H9 (cell line): ENCODE data around the gene GDF15. TPM values are rescaled to one million over a fixed set of nuclear protein-coding genes. Genes with fewer than 3 reads are reported as not detected.

ENCODE experiments used
- DNase-seq: peaks from one replicate; pipeline ENCODE4 v3.0.0-alpha.2; 2017
- H2AFZ ChIP-seq: one replicate; pipeline ENCODE4 v1.6.1; 2013; ENCODE audit warnings: mild to moderate bottlenecking, low read length, control low read depth, moderate library complexity
- H2AK5ac ChIP-seq: 2 replicates; pipeline ENCODE4 v1.6.1; 2013; ENCODE audit warnings: low read length, control low read depth, mixed read lengths; ENCODE audit not compliant: insufficient read length
- H2BK120ac ChIP-seq: one replicate; pipeline ENCODE4 v1.6.1; 2013; ENCODE audit warnings: low read depth, mild to moderate bottlenecking, low read length, control low read depth, inconsistent platforms; ENCODE audit not compliant: poor library complexity, severe bottlenecking
- H2BK12ac ChIP-seq: 2 replicates; pipeline ENCODE4 v1.6.1; 2013; ENCODE audit warnings: low read length, control low read depth, mixed read lengths, low read depth; ENCODE audit not compliant: insufficient read length
- H2BK15ac ChIP-seq: 2 replicates; pipeline ENCODE4 v1.6.1; 2013; ENCODE audit warnings: low read depth, low read length, control low read depth
- H2BK20ac ChIP-seq: one replicate; pipeline ENCODE4 v1.6.1; 2013; ENCODE audit warnings: low read depth, mild to moderate bottlenecking, low read length, control low read depth, inconsistent platforms; ENCODE audit not compliant: poor library complexity, severe bottlenecking
- H2BK5ac ChIP-seq: 2 replicates; pipeline ENCODE4 v1.6.1; 2013; ENCODE audit warnings: low read length, control low read depth, mixed read lengths; ENCODE audit not compliant: insufficient read length
- H3K14ac ChIP-seq: 2 replicates; pipeline ENCODE4 v1.6.1; 2013; ENCODE audit warnings: low read length, control low read depth; ENCODE audit not compliant: insufficient read depth
- H3K18ac ChIP-seq: 2 replicates; pipeline ENCODE4 v1.6.1; 2013; ENCODE audit warnings: low read depth, mild to moderate bottlenecking, mixed read lengths, low read length, control low read depth; ENCODE audit not compliant: insufficient read length
- H3K23ac ChIP-seq: 2 replicates; pipeline ENCODE4 v1.6.1; 2013; ENCODE audit warnings: low read length, control low read depth, mixed read lengths, low read depth; ENCODE audit not compliant: insufficient read length
- H3K23me2 ChIP-seq: 2 replicates; pipeline ENCODE4 v1.6.1; 2013; ENCODE audit warnings: low read depth, mild to moderate bottlenecking, mixed read lengths, low read length, control low read depth; ENCODE audit not compliant: insufficient read length, poor library complexity, severe bottlenecking
- H3K27ac ChIP-seq: 2 replicates; pipeline ENCODE4 v1.5.1; 2013; ENCODE audit warnings: low read length, control low read depth, mixed read lengths, low read depth; ENCODE audit not compliant: insufficient read length
- H3K27me3 ChIP-seq: 2 replicates; pipeline ENCODE4 v1.6.1; 2013; ENCODE audit warnings: low read length, control low read depth, inconsistent platforms; ENCODE audit not compliant: insufficient read depth
- H3K4ac ChIP-seq: 2 replicates; pipeline ENCODE4 v1.6.1; 2013; ENCODE audit warnings: low read depth, mild to moderate bottlenecking, control low read depth, inconsistent platforms, low read length, moderate library complexity
- H3K4me1 ChIP-seq: 2 replicates; pipeline ENCODE4 v1.6.1; 2013; ENCODE audit warnings: low read length, control low read depth, inconsistent platforms; ENCODE audit not compliant: insufficient read depth
- H3K4me2 ChIP-seq: 2 replicates; pipeline ENCODE4 v1.6.1; 2013; ENCODE audit warnings: low read length, control low read depth, mixed read lengths; ENCODE audit not compliant: insufficient read length, insufficient read depth
- H3K56ac ChIP-seq: 2 replicates; pipeline ENCODE4 v1.6.1; 2013; ENCODE audit warnings: low read depth, mild to moderate bottlenecking, mixed read lengths, low read length, control low read depth; ENCODE audit not compliant: insufficient read length
- H3K79me1 ChIP-seq: 2 replicates; pipeline ENCODE4 v1.6.1; 2013; ENCODE audit warnings: low read depth, mild to moderate bottlenecking, moderate library complexity, low read length, control low read depth, inconsistent platforms; ENCODE audit not compliant: insufficient read depth, poor library complexity, severe bottlenecking
- H3K79me2 ChIP-seq: 2 replicates; pipeline ENCODE4 v1.6.1; 2013; ENCODE audit warnings: low read length, control low read depth, inconsistent platforms; ENCODE audit not compliant: insufficient read depth
- H3K9ac ChIP-seq: 2 replicates; pipeline ENCODE4 v1.6.1; 2013; ENCODE audit warnings: low read length, control low read depth, mixed read lengths; ENCODE audit not compliant: insufficient read length; ENCODE audit errors: extremely low read depth
- H3K9me3 ChIP-seq: one replicate; pipeline ENCODE4 v1.6.1; 2013; ENCODE audit warnings: low read depth, low read length, inconsistent platforms; ENCODE audit not compliant: control insufficient read depth
- H3T11ph ChIP-seq: one replicate; pipeline ENCODE4 v1.6.1; 2013; ENCODE audit warnings: mild to moderate bottlenecking, low read length, control low read depth, inconsistent platforms
- H4K20me1 ChIP-seq: one replicate; pipeline ENCODE4 v1.6.1; 2013; ENCODE audit not compliant: control insufficient read depth, insufficient read length, insufficient read depth
- H4K5ac ChIP-seq: 2 replicates; pipeline ENCODE4 v1.6.1; 2013; ENCODE audit warnings: low read depth, mild to moderate bottlenecking, mixed read lengths, low read length, control low read depth; ENCODE audit not compliant: insufficient read length
- H4K8ac ChIP-seq: replicated peaks from 2 replicates; pipeline ENCODE4 v1.6.1; 2013; ENCODE audit warnings: low read length, control low read depth, mixed read lengths, low read depth; ENCODE audit not compliant: insufficient read length
- H4K91ac ChIP-seq: 2 replicates; pipeline ENCODE4 v1.6.1; 2013; ENCODE audit warnings: low read depth, mild to moderate bottlenecking, moderate library complexity, mixed read lengths, low read length, control low read depth; ENCODE audit not compliant: insufficient read length
- H3K27ac Mint-ChIP-seq, 3 experiments: 2 replicates in 2 of 3; 3 replicates in 1 of 3; pipeline ENCODE4 v1.8.0; 2020 to 2021; ENCODE audit warnings: mixed read lengths in 3 of 3, mild to moderate bottlenecking in 1 of 3, moderate library complexity in 1 of 3
- H3K27me3 Mint-ChIP-seq: 2 replicates; pipeline ENCODE4 v1.8.0; 2021; ENCODE audit warnings: low read depth, mild to moderate bottlenecking, moderate library complexity, mixed read lengths
- H3K36me3 Mint-ChIP-seq, 3 experiments: 2 replicates in 2 of 3; 3 replicates in 1 of 3; pipeline ENCODE4 v1.8.0; 2020 to 2021; ENCODE audit warnings: low read depth in 3 of 3, mixed read lengths in 3 of 3; ENCODE audit not compliant: insufficient read depth in 1 of 3
- H3K4me1 Mint-ChIP-seq, 2 experiments: 2 replicates each; pipeline ENCODE4 v1.8.0; 2020; ENCODE audit warnings: mixed read lengths in 2 of 2
- H3K4me3 Mint-ChIP-seq, 2 experiments: 2 replicates in 1 of 2; 3 replicates in 1 of 2; pipeline ENCODE4 v1.8.0; 2020 to 2021; ENCODE audit warnings: mild to moderate bottlenecking in 2 of 2, mixed read lengths in 2 of 2, moderate library complexity in 1 of 2
- H3K9me3 Mint-ChIP-seq, 2 experiments: 2 replicates in 1 of 2; 3 replicates in 1 of 2; pipeline ENCODE4 v1.8.0; 2020; ENCODE audit warnings: mild to moderate bottlenecking in 2 of 2, mixed read lengths in 2 of 2, moderate library complexity in 1 of 2
- WGBS: extraction: QIAGEN DNeasy Blood & Tissue Kit; methylation state at CpG from one replicate; pipeline ENCODE4 v1.1.7; 2013; ENCODE audit warnings: missing lambda C conversion rate, low lambda C conversion rate, mixed read lengths; ENCODE audit not compliant: insufficient read length; ENCODE audit errors: extremely low coverage; 5-methylcytosine and 5-hydroxymethylcytosine counted together
- total RNA-seq: library from RNA; stranded (reverse); gene quantifications from 2 replicates; pipeline ENCODE4 v1.2.1, GENCODE V29; 2021
- TF ChIP-seq, protein P1 (sequence below): fragments of 200-600 bp; sonication (generic); conservative IDR thresholded peaks from 3 replicates; pipeline ENCODE4 v1.8.0; 2021; ENCODE audit warnings: antibody characterized with exemption, mild to moderate bottlenecking

GDF15 gene
- total RNA-seq, 1 experiment from 2014 or later, result 5.7 TPM

DNA sequence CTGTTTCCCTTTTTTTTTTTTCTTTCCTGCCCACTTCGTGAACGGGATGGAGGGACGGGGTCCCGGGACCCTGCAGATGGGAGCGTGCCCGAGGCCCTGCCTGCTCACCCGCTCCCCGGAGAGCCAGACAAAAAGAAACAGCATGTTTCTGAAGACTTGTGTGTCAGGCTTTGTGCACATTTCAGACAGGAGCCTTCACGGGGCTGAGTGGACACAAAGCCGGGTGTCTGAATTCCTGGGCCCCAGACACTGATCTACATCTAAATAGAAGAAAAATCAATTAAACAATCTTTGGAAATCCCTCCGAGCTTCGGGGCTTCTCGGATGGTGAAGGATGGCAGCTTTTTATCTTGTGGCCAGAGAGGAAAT is 41.4 kb upstream of the GDF15 start:
- Histone ChIP-seq H3K23ac (no peak overlapping the region), H3K9ac (no peak overlapping the region), H2BK120ac (no peak overlapping the region), H3K23me2 (peaks cover 7% of the 10 kb centered on the region), H3K9me3 (no peaks in the 10 kb centered on the region), H2BK20ac (no peak overlapping the region), H4K91ac (no peak overlapping the region), H3K79me1 (no peaks in the 10 kb centered on the region), H2BK12ac (no peak overlapping the region), H3K56ac (no peak overlapping the region), H2AFZ (no peak overlapping the region), H3K4ac (no peak overlapping the region), H3K27me3 (no peaks in the 10 kb centered on the region), H4K8ac (no peak overlapping the region), H2BK15ac (no peak overlapping the region), H3K14ac (no peak overlapping the region), H4K20me1 (no peaks in the 10 kb centered on the region), H2AK5ac (no peak overlapping the region), H4K5ac (no peak overlapping the region), H3K4me2 (no peak overlapping the region), H3K79me2 (no peaks in the 10 kb centered on the region), H3K27ac (no peak overlapping the region), H3T11ph (no peak overlapping the region), H2BK5ac (no peak overlapping the region), H3K18ac (no peak overlapping the region), H3K4me1 (peaks cover 2% of the 10 kb centered on the region)
- no CpG with 5 or more reads among the region's 13 CpGs for WGBS
- DNase-seq, result no peak
- TF ChIP-seq, protein P1, sequence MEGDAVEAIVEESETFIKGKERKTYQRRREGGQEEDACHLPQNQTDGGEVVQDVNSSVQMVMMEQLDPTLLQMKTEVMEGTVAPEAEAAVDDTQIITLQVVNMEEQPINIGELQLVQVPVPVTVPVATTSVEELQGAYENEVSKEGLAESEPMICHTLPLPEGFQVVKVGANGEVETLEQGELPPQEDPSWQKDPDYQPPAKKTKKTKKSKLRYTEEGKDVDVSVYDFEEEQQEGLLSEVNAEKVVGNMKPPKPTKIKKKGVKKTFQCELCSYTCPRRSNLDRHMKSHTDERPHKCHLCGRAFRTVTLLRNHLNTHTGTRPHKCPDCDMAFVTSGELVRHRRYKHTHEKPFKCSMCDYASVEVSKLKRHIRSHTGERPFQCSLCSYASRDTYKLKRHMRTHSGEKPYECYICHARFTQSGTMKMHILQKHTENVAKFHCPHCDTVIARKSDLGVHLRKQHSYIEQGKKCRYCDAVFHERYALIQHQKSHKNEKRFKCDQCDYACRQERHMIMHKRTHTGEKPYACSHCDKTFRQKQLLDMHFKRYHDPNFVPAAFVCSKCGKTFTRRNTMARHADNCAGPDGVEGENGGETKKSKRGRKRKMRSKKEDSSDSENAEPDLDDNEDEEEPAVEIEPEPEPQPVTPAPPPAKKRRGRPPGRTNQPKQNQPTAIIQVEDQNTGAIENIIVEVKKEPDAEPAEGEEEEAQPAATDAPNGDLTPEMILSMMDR, result no peak
- no peaks in the 10 kb centered on the region; the same call in 1 of the 2 replicates for H3K27me3 Mint-ChIP-seq
- no peaks in the 10 kb centered on the region; a peak in 2 of 5 replicates for H3K9me3 Mint-ChIP-seq
- peak overlapping the region in 1 of 2 experiments; percentile 37; a peak in 2 of 5 replicates for H3K4me3 Mint-ChIP-seq
- H3K27ac Mint-ChIP-seq, result peak overlapping the region; percentile 44 to 91 (median 84); a peak in 5 of 7 replicates
- H3K36me3 Mint-ChIP-seq, result peaks cover 0 to 38% (median 8%) of the 10 kb centered on the region in 3 experiments; a peak in 5 of 7 replicates
- peaks cover 44 to 45% of the 10 kb centered on the region in 2 experiments for H3K4me1 Mint-ChIP-seq
